Measurements from ENCODE around the gene TXNDC12. TPM values are rescaled to one million over a fixed set of nuclear protein-coding genes. Genes with fewer than 3 reads are reported as not detected.

TXNDC12 gene
- total and polyA plus RNA-seq, 9 of the 15 experiments (the other 6 are each of a cell fraction or from before 2014, with no cell fraction given): 17.0 to 60.8 (median 37.8) TPM

DNA sequence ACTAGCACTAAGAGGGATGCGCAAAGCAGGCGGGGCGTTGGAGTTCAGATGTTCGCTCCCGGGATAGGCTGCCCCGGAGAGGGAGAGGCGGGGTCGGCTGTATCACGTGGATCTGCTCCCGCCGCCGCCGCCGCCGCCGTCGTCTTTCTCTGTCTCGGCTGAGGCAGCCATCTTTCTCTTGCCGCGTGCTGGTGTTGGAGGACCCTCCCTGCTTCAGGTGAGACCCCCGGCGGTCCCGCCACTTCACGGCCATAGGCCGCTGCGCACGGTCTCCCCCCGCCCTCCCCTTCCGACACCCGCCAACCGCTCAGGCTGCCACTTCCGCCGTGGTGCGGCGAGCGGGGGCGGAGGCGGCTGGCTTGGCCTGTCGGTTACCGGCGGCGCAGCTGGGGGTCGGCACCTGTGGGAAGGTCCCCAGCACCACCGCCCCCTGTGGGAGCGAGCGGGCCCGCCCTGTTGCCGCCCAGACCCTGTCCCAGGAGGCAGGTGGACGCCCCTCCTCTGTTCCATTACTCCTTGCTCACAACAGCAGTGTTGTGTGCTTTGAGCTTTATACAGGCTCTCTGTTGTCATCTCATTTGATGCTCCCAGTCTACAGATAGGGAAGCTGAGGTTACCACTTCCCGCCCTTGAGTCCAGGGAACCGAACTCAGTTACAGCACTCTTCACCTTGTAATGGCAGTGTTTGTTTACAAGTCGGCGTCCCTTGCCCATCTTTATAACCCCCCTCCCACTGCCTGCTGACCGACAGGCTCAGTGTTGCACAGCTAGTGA is 1.4 kb upstream of the TXNDC12 start, which contains the start of gene BTF3L4 (continued):
- peak; percentile 87 for TF ChIP-seq KAT7 (CRISPR knock-in tag; IDR thresholded peaks at IDR 0.05; ENCODE audit: borderline replicate concordance)
- TF ChIP-seq ILK (tag; IDR thresholded peaks at IDR 0.05; ENCODE audit: borderline replicate concordance, low read depth): no peak
- no peak for TF ChIP-seq ZNF133 (CRISPR knock-in tag; IDR thresholded peaks at IDR 0.05)
- TF ChIP-seq, protein P1, sequence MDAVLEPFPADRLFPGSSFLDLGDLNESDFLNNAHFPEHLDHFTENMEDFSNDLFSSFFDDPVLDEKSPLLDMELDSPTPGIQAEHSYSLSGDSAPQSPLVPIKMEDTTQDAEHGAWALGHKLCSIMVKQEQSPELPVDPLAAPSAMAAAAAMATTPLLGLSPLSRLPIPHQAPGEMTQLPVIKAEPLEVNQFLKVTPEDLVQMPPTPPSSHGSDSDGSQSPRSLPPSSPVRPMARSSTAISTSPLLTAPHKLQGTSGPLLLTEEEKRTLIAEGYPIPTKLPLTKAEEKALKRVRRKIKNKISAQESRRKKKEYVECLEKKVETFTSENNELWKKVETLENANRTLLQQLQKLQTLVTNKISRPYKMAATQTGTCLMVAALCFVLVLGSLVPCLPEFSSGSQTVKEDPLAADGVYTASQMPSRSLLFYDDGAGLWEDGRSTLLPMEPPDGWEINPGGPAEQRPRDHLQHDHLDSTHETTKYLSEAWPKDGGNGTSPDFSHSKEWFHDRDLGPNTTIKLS (IDR thresholded peaks at IDR 0.05; ENCODE audit: borderline replicate concordance, low read depth): 0 out of 2 replicates have a peak, but pooled peaks have one; percentile 28
- no peak for TF ChIP-seq POLR2AphosphoS2 (IDR thresholded peaks at IDR 0.05; ENCODE audit: low read length)
- TF ChIP-seq PRPF4 (IDR thresholded peaks at IDR 0.05; ENCODE audit: insufficient read depth, low read depth, low read length, poor library complexity, severe bottlenecking): no peak

DNA sequence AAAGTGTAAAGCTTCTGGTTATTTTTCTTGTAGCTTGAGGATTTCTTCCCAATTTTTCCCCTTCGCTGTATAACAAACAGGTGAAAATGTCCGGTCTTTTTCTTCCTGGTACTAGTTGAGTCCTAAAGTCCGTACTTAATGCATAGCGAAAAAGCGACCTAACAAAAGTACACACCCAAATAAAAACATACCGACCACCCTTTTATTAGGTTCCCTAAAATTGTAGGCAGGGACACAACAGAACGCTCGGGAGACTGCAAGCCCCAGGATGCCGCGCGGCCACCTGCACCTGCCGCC is 823 bp upstream of the TXNDC12 start:
- FAIRE-seq (no peak), DNase-seq (ENCODE audit: extremely low read depth in 1 of 4, low spot score in 3 of 4) (no peak), ATAC-seq (no peak)
- Histone ChIP-seq H3K4me2 (ENCODE audit: insufficient read depth, low read length) (peak overlapping the region; percentile 99), H3K4me3 (peak overlapping the region; percentile 83), H3K36me3 (ENCODE audit: control insufficient read depth, insufficient read depth, low read length) (peaks cover 45% of the 10 kb centered on the region), H2AFZ (ENCODE audit: low read depth, low read length) (peak overlapping the region; percentile 86), H3K27me3 (ENCODE audit: control insufficient read depth in 2 of 2, insufficient read depth in 2 of 2, low read length in 2 of 2) (no peaks in the 10 kb centered on the region; a peak in 1 of 5 replicates), H3K4me1 (replicated peaks in 1 of 2; ENCODE audit: control insufficient read depth in 2 of 2, insufficient read depth in 2 of 2, low read length in 2 of 2) (peaks cover 5 to 16% of the 10 kb centered on the region in 2 experiments), H3K9me3 (replicated peaks; ENCODE audit: control insufficient read depth, insufficient read depth, low read depth, low read length) (no peaks in the 10 kb centered on the region), H4K20me1 (replicated peaks; ENCODE audit: control insufficient read depth, insufficient read depth, low read length) (no peaks in the 10 kb centered on the region), H3K9ac (ENCODE audit: insufficient read depth in 1 of 2, low read depth in 2 of 2, low read length in 2 of 2) (peak overlapping the region in 1 of 2 experiments; percentile 93; a peak in 3 of 4 replicates), H3K9me1 (ENCODE audit: control insufficient read depth, insufficient read depth, low read length) (no peaks in the 10 kb centered on the region), H3K79me2 (ENCODE audit: control insufficient read depth, insufficient read depth, low read length) (peaks cover 77% of the 10 kb centered on the region), H3K27ac (ENCODE audit: extremely low read depth, low read depth, low read length) (peak overlapping the region; percentile 94)
- intact Hi-C loops (cut with micrococcal nuclease): loop anchor here (1.0 to 5.0 kb wide), 2 partner anchors 24 to 496 kb away; partner anchors contain the start of gene TUT4
- CTCF ChIA-PET (ENCODE audit: low intra/inter-chr PET ratio): no interaction called here
- 1% methylated on average over 12 of the region's 12 CpGs for WGBS (ENCODE audit: insufficient coverage, low coverage, missing lambda C conversion rate)
- POLR2A ChIA-PET: interaction anchor here (0.7 to 3.8 kb wide), 17 partner anchors 9 to 384 kb away, joined by 3 to 32 read pairs (median 3); partner anchors contain the start of genes ORC1 and PRPF38A
- BruUV-seq (replicated peaks): no TSS peak
- in situ Hi-C loops (cut with MboI): no loop called here
- no peak for TF ChIP-seq POLR2AphosphoS5 (IDR thresholded peaks at IDR 0.05; ENCODE audit: control insufficient read depth, insufficient read depth, low read depth, low read length)
- TF ChIP-seq, protein P2, sequence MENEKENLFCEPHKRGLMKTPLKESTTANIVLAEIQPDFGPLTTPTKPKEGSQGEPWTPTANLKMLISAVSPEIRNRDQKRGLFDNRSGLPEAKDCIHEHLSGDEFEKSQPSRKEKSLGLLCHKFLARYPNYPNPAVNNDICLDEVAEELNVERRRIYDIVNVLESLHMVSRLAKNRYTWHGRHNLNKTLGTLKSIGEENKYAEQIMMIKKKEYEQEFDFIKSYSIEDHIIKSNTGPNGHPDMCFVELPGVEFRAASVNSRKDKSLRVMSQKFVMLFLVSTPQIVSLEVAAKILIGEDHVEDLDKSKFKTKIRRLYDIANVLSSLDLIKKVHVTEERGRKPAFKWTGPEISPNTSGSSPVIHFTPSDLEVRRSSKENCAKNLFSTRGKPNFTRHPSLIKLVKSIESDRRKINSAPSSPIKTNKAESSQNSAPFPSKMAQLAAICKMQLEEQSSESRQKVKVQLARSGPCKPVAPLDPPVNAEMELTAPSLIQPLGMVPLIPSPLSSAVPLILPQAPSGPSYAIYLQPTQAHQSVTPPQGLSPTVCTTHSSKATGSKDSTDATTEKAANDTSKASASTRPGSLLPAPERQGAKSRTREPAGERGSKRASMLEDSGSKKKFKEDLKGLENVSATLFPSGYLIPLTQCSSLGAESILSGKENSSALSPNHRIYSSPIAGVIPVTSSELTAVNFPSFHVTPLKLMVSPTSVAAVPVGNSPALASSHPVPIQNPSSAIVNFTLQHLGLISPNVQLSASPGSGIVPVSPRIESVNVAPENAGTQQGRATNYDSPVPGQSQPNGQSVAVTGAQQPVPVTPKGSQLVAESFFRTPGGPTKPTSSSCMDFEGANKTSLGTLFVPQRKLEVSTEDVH (IDR thresholded peaks at IDR 0.05; ENCODE audit: low read depth, partially characterized antibody): no peak
- TF ChIP-seq, protein P3, sequence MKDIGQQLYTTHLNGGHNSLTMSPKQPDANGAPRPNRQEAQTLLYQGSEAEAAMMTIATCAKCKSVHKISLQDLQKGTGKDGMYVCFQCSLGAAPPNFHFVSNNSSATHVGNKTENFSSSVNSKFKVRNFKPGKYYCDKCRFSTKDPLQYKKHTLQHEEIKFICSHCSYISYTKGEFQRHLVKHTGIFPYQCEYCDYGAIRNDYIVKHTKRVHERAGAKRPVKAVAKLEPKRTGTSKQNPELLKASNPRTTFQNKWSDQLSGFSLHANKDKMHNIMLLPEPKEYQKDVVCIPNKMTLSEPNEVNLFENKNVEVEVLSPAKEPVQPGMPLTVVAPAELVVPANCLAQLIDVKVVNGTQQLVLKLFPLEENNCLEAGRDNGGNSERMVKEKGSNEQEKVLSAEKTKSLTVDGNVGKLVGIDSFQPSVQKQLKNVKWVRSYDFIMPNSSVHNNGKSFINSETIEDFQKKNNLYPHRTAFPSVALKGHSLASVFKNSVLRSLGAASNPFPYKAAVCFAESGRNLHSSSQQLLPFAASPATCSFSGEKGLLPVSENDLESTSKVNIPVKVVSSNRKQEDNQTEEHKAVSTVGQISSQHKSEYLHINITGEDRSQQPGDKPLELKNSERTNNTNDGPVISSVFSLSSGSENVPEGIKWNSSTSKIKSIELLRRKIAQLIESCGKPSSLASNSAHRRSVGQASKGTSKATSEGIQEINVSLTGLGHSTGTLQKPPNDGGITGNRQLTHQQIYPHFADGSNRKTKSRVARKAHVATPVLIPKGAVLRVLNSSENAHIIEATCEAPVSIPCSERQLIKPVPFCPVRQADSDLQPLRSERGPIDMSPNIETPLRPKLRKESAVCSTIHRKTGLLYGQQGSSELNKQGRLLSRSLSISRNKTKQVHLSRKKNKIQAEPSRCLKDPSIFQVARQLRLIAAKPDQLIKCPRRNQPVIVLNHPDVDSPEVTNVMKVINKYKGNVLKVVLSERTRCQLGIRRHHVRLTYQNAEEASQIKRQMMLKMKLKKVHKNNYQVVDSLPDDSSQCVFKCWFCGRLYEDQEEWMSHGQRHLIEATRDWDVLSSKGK (CRISPR knock-in tag; IDR thresholded peaks at IDR 0.05): no peak
- TF ChIP-seq, protein P4, sequence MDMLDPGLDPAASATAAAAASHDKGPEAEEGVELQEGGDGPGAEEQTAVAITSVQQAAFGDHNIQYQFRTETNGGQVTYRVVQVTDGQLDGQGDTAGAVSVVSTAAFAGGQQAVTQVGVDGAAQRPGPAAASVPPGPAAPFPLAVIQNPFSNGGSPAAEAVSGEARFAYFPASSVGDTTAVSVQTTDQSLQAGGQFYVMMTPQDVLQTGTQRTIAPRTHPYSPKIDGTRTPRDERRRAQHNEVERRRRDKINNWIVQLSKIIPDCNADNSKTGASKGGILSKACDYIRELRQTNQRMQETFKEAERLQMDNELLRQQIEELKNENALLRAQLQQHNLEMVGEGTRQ (CRISPR knock-in tag; IDR thresholded peaks at IDR 0.05): no peak
